HG03354 (cell line): Measurements from ENCODE around the gene IRGQ.
"Not testable (repeated sequence)": the region's sequence is repeated elsewhere in the genome, so short reads cannot be mapped to it uniquely, and the experiment has no call there.

Source experiments
- ATAC-seq: cut with Tn5 transposase; IDR thresholded peaks from one replicate; pipeline ENCODE4 v1.9.1; 2021; ENCODE audit warnings: mild to moderate bottlenecking; ENCODE audit not compliant: unreplicated experiment, poor library complexity, severe bottlenecking

IRGQ gene

GRCh38 chr19:43551399-43552197 is 44.3 kb downstream of the IRGQ start:
- ATAC-seq, result no peak

- ATAC-seq, result no peak
Measured at GRCh38 chr19:43548706-43549105, 47.2 kb downstream of the IRGQ start.

- ATAC-seq, result not testable (repeated sequence)
Measured at GRCh38 chr19:43547926-43548325, 48.0 kb downstream of the IRGQ start.

GRCh38 chr19:43546581-43546980 is 49.4 kb downstream of the IRGQ start:
- no peak for ATAC-seq

DNA sequence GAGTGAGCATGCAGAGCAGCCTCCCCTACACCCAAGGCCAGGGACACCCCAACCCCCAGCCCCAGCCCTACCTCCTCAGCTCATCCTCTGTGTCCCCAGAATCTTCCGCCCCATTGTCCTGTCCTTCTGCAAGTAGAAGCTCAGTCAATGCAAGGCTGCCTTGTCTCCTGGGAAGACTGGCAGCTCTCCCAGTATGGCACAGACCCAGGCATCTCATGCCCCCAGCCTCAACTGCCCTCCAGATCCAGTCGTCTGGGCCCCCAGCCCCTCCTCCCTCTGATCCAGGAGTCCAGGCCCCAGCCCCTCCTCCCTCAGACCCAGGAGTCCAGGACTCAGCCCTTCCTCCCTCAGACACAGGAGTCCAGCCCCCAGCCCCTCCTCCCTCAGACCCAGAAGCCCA is 50.0 kb downstream of the IRGQ start:
- no peak for ATAC-seq

DNA sequence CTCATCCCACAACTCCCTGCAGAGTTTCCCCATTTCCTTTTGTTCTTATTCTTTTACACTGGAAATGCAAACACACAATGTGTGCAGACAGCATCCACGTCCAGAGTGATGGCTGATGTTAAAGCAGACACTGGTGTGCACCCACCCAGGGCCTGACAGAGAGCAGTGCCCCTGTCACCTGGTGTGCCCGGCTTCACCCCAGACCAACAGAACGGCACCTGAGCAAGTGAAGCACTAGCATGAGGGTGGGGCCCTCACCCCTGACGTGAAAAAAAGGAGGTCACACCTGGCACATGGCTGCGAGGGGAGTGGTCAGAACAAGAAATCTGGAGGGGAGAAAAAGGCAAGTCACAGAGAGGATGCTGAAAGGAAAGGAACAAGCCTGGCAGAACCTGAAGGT is 50.7 kb downstream of the IRGQ start:
- no peak for ATAC-seq

DNA sequence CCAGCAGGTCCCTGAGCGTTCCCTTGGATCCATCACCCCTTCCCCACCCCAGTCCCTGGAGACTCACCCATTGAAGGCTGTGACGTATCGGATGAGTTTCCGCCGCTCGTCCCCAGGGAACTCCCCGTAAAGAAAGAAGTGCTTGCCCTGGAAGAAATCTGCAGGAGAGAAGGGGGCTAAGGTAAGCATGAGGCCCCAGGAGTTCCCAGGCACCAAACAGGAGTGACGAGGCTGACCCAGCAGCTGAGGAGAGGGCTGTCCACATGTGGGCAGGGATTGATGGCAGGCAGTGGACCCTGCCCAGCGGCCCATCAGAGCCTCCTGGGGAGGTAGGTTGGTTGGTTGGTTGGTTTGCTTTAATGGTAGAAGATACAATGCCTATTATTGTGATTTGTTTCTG is 51.9 kb downstream of the IRGQ start:
- ATAC-seq, result no peak

DNA sequence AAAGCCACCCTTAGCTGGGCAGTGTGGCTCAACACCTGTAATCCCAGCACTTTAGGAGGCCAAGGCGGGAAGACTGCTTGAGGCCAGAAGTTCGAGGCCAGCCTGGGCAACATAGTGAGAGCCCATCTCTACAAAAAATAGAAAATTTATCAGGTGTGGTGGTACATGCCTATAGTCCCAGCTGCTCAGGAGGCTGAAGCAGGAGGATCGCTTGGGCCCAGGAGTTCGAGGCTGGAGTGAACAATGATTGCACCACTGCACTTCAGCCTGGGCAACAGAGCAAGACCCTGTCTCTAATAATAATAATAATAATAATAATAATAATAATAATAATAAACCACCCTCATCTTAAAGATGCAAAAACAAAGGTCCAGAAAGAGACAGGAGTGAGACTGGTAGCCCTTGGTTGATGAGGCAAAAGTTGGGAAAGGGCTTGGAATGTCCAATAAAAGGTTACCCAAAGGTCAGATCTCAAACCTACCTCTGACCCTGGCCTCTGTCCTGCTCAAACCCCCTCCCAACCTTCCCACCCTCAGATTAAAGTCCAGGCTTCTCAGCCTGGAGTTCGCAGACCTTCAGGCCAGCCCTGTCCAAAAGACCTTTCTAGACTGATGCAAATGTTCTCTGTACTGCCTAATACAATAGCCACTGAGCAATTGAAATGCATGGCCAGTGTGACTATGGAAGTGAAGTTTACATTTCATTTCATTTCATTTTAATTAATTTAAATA is 53.8 kb downstream of the IRGQ start:
- no peak for ATAC-seq

DNA sequence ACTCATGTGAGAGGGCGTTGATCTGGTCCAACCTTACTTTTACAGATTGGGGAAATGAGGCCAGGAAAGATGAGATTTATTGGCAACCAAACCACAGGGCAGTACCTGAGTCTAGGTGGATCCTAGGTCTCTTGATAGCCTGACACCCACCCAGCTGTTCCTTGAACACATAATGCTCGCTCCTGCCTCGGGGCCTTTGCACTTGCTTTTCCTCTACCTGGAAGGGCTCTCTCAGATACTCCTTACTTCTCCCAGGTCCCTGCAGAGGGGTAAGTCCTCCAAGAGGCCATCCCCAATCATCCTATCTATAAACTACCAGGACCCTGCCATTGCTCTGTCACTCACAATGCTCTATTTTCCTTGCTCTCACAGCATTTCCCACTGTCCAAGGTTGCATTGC is 55.6 kb downstream of the IRGQ start:
- no peak for ATAC-seq

DNA sequence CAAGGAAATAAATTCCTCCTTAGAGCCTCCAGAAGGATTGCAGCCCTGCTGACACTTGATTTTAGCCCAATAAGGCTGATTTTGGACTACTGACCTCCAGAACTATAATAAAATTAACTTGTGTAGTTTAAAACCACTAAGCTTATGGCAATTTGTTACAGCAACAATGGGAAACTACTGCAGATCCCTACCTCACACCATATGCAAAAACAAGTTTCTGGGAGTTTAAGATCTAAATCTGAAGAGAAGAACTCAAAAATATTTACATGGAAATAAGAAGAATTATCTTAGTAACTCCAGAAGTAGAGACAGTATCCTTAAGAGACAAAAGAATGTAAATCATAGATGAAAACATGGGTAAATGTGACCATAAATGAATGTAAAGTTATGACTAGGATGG is 57.0 kb downstream of the IRGQ start:
- no peak for ATAC-seq

DNA sequence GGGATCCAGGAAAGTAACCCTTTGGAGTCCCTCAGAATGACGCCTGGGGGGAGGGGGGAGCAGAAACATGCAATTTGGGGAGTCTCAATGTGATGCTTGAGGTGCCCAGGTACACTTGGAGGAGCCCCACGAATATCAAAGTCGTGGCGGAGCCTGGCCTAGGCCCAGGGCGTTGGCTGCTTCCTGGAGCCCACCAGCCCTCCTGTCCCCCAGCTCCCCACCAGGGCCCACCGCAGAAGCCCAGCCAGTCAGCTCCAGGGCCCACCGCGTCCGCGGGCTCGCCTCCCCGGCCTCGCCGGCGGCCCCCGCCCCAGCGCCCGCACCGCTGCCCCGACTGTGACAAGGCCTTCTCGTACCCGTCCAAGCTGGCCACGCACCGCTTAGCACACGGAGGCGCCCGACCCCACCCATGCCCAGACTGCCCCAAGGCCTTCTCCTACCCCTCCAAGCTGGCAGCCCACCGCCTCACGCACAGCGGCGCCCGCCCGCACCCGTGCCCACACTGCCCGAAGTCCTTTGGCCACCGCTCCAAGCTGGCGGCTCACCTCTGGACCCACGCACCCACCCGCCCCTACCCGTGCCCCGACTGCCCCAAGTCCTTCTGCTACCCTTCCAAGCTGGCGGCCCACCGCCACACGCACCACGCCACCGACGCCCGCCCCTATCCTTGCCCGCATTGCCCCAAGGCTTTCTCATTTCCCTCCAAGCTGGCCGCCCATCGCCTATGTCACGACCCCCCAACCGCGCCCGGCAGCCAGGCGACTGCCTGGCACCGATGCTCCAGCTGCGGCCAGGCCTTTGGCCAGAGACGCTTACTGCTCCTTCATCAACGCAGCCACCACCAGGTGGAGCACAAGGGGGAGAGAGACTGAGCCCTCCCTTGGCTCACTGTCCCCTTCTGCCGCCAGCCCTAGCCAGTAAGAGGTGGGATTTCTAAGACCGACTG is 60.8 kb downstream of the IRGQ start:
- ATAC-seq, result no peak
